Gastroesophageal sphincter (tissue), 4 donors: ENCODE measurements around the gene HMGCR. TPM values are rescaled to one million over a fixed set of nuclear protein-coding genes. Genes with fewer than 3 reads are reported as not detected.
"Not testable (repeated sequence)": the region's sequence is repeated elsewhere in the genome, so short reads cannot be mapped to it uniquely, and the experiment has no call there.

ENCODE experiments used
- ATAC-seq: fragments of 150-250 bp; one replicate; pipeline ENCODE4 v1.9.1; 2016; ENCODE audit warnings: mild to moderate bottlenecking, moderate library complexity
- H3K27ac ChIP-seq, 4 donors: fragments of 200-600 bp; sonication (generic) in 3 of 4; 1 replicate in 3 of 4; 2 replicates in 1 of 4; pipeline ENCODE4 v1.5.1; 2016 to 2019
- H3K27me3 ChIP-seq: fragments of 200-600 bp; sonication (generic); one replicate; pipeline ENCODE4 v1.5.1; 2019
- H3K36me3 ChIP-seq, 2 donors: fragments of 200-600 bp; sonication (generic); one replicate each; pipeline ENCODE4 v1.5.1; 2019; ENCODE audit warnings: control low read depth in 1 of 2
- H3K4me1 ChIP-seq, 3 donors: fragments of 200-600 bp; sonication (generic); 1 replicate in 2 of 3; 2 replicates in 1 of 3; pipeline ENCODE4 v1.5.1; 2016 to 2019; ENCODE audit warnings: control low read depth in 2 of 3
- H3K4me3 ChIP-seq, 2 donors: fragments of 200-600 bp; sonication (generic); one replicate each; pipeline ENCODE4 v1.5.1; 2019; ENCODE audit warnings: mild to moderate bottlenecking in 1 of 2, moderate library complexity in 1 of 2
- H3K9me3 ChIP-seq, 3 donors: fragments of 200-600 bp; sonication (generic); one replicate each; pipeline ENCODE4 v1.5.1; 2017 to 2019; ENCODE audit warnings: control low read depth in 2 of 3
- CTCF ChIP-seq, 4 experiments: fragments of 200-600 bp in 2 of 4; fragments of 450-650 bp in 2 of 4; sonication (generic) in 1 of 4; IDR thresholded peaks; one replicate each; pipeline ENCODE4 v1.5.1; 2017 to 2019; ENCODE audit warnings: antibody characterized with exemption in 4 of 4, mild to moderate bottlenecking in 2 of 4, moderate library complexity in 2 of 4
- EP300 ChIP-seq: sonication (generic); formaldehyde crosslinking; IDR thresholded peaks from one replicate; pipeline ENCODE4 v1.6.1; 2017; ENCODE audit warnings: antibody characterized with exemption, mild to moderate bottlenecking
- POLR2A ChIP-seq, 2 donors: fragments of 450-650 bp; IDR thresholded peaks; one replicate each; pipeline ENCODE4 v1.6.1; 2017; ENCODE audit warnings: antibody characterized with exemption in 2 of 2, mild to moderate bottlenecking in 2 of 2, moderate library complexity in 1 of 2
- POLR2AphosphoS5 ChIP-seq: sonication (generic); formaldehyde crosslinking; IDR thresholded peaks from one replicate; pipeline ENCODE4 v1.6.1; 2017; ENCODE audit warnings: antibody characterized with exemption
- WGBS, 2 donors: methylation state at CpG; one replicate each; pipeline ENCODE4 v1.1.5; 2018; ENCODE audit warnings: low coverage in 1 of 2; 5-methylcytosine and 5-hydroxymethylcytosine counted together
- total RNA-seq, 4 donors: library from RNA; depleted of rRNA; stranded (reverse); fragments of >200 nt; gene quantifications; one replicate each; pipeline ENCODE4 v1.1.0, GENCODE V29; 2016

The HMGCR gene
- total RNA-seq, result 10 to 100 TPM; 10.4 to 14.2 (median 13.5) TPM

- ATAC-seq, result peak; percentile 99
- peak within 1 kb of the TSS; percentile 76 to 98 (median 96) for H3K27ac ChIP-seq
- H3K36me3 ChIP-seq, result no peaks in the 10 kb centered on the region
- WGBS, 2 donors, result 0 to 4% methylated on average over 12 to 17 of the region's 56 CpGs
- H3K9me3 ChIP-seq, result no peaks in the 10 kb centered on the region
- H3K4me1 ChIP-seq, result peaks cover 0 to 25% (median 3%) of the 10 kb centered on the region in 3 donors
- TF ChIP-seq POLR2AphosphoS5, result peak; percentile 91
- TF ChIP-seq CTCF (IDR thresholded peaks at IDR 0.05), result peak in 2 of 4 experiments; percentile 7 to 13
- TF ChIP-seq EP300, result no peak
- peak; percentile 56 to 69 for TF ChIP-seq POLR2A (IDR thresholded peaks at IDR 0.05)
- H3K4me3 ChIP-seq, result peak within 1 kb of the TSS; percentile 76 to 82
- no peaks in the 10 kb centered on the region for H3K27me3 ChIP-seq
Measured at GRCh38 chr5:75336615-75337336, at the start of gene HMGCR. Gene HMGCR (plus strand): TSS chr5:75337220. CDS start chr5:75342606, 5,386 bp downstream.

GRCh38 chr5:75291844-75292243, 45.2 kb upstream of the HMGCR start:
- H3K27ac ChIP-seq, H3K27me3 ChIP-seq, H3K36me3 ChIP-seq, ATAC-seq, H3K4me1 ChIP-seq, H3K4me3 ChIP-seq: not testable (repeated sequence)
- peaks cover 0 to 17% (median 0%) of the 10 kb centered on the region in 3 donors for H3K9me3 ChIP-seq
- WGBS, 2 donors, result 79 to 87% methylated on average over 3 of the region's 3 CpGs

GRCh38 chr5:75300084-75300483, 36.9 kb upstream of the HMGCR start:
- ATAC-seq, result no peak
- no peak overlapping the region for H3K27ac ChIP-seq
- no peaks in the 10 kb centered on the region for H3K36me3 ChIP-seq
- H3K27me3 ChIP-seq, result no peaks in the 10 kb centered on the region
- no peaks in the 10 kb centered on the region for H3K4me1 ChIP-seq
- no peak overlapping the region for H3K4me3 ChIP-seq
- no peaks in the 10 kb centered on the region for H3K9me3 ChIP-seq
- TF ChIP-seq EP300 (no peak), POLR2A (IDR thresholded peaks at IDR 0.05) (no peak), CTCF (IDR thresholded peaks at IDR 0.05) (no peak)

GRCh38 chr5:75303419-75303818, 33.6 kb upstream of the HMGCR start:
- no peak for ATAC-seq
- H3K4me3 ChIP-seq, result no peak overlapping the region
- H3K36me3 ChIP-seq, result no peaks in the 10 kb centered on the region
- H3K27me3 ChIP-seq, result no peaks in the 10 kb centered on the region
- TF ChIP-seq EP300 (no peak), POLR2A (IDR thresholded peaks at IDR 0.05) (no peak), CTCF (IDR thresholded peaks at IDR 0.05) (no peak), POLR2AphosphoS5 (no peak)
- no peaks in the 10 kb centered on the region for H3K9me3 ChIP-seq
- H3K4me1 ChIP-seq, result no peaks in the 10 kb centered on the region
- 64 to 71% methylated on average over 1 of the region's 4 CpGs for whole genome bisulfite sequencing, 2 donors
- no peak overlapping the region for H3K27ac ChIP-seq

GRCh38 chr5:75304486-75304885, 32.5 kb upstream of the HMGCR start:
- not testable (repeated sequence) for H3K4me3 ChIP-seq, H3K4me1 ChIP-seq, H3K27me3 ChIP-seq, H3K36me3 ChIP-seq, ATAC-seq, H3K27ac ChIP-seq, H3K9me3 ChIP-seq
- 75 to 81% methylated on average over 2 to 8 of the region's 11 CpGs for WGBS, 2 donors

- Histone ChIP-seq H3K27ac (no peak overlapping the region), H3K27me3 (no peaks in the 10 kb centered on the region), H3K4me3 (no peak overlapping the region), H3K4me1 (no peaks in the 10 kb centered on the region), H3K36me3 (no peaks in the 10 kb centered on the region), H3K9me3 (no peaks in the 10 kb centered on the region)
- TF ChIP-seq CTCF (IDR thresholded peaks at IDR 0.05), result no peak
- no peak for TF ChIP-seq POLR2AphosphoS5
- no peak for TF ChIP-seq EP300
- no peak for TF ChIP-seq POLR2A (IDR thresholded peaks at IDR 0.05)
- ATAC-seq, result no peak
- WGBS, 2 donors, result 91 to 100% methylated on average over 1 of the region's 1 CpG
Measured at GRCh38 chr5:75306746-75307145, 30.3 kb upstream of the HMGCR start.
